Measurements from ENCODE around the gene ST8SIA3. TPM values are rescaled to one million over a fixed set of nuclear protein-coding genes. Genes with fewer than 3 reads are reported as not detected.

Gene ST8SIA3
- total RNA-seq, 2 donors from 2014 or later = 1.1 to 1.6 TPM

GRCh38 chr18:57373017-57373416 lies 20.7 kb downstream of the ST8SIA3 start:
- no peaks in the 10 kb centered on the region for H3K27me3 ChIP-seq (ENCODE audit: control insufficient read depth, insufficient read depth, low read length, poor library complexity, severe bottlenecking)
- WGBS, 2 experiments (ENCODE audit: insufficient coverage in 1 of 2, insufficient read length in 1 of 2) = 89 to 95% methylated on average over 4 of the region's 4 CpGs
- peaks cover 8% of the 10 kb centered on the region for H3K27me3 Mint-ChIP-seq (ENCODE audit: insufficient read depth)
- H3K27ac Mint-ChIP-seq = no peak overlapping the region
- no peak for DNase-seq
- TF ChIP-seq CTCF (conservative IDR thresholded peaks at IDR 0.05) = no peak
- no peaks in the 10 kb centered on the region for H3K9me3 Mint-ChIP-seq
- H3K4me1 Mint-ChIP-seq = no peaks in the 10 kb centered on the region
- no peaks in the 10 kb centered on the region for H3K36me3 ChIP-seq (ENCODE audit: control insufficient read depth, insufficient read depth, low read length)
- no peak overlapping the region for H3K27ac ChIP-seq (ENCODE audit: low read depth, low read length)
- H3K4me3 Mint-ChIP-seq = no peak overlapping the region
- no peaks in the 10 kb centered on the region for H3K9me3 ChIP-seq (ENCODE audit: control insufficient read depth, low read length)
- no peak overlapping the region for H3K9ac ChIP-seq (ENCODE audit: extremely low read depth, low read length, poor library complexity, severe bottlenecking)
- no peak overlapping the region for H3K4me3 ChIP-seq (ENCODE audit: low read length)
- H3K36me3 Mint-ChIP-seq (ENCODE audit: low read depth) = no peaks in the 10 kb centered on the region
- H3K4me1 ChIP-seq (ENCODE audit: control insufficient read depth, insufficient read depth, low read length) = no peaks in the 10 kb centered on the region

- H3K27me3 ChIP-seq (ENCODE audit: control insufficient read depth, insufficient read depth, low read length, poor library complexity, severe bottlenecking) = no peaks in the 10 kb centered on the region
- H3K9me3 Mint-ChIP-seq = no peaks in the 10 kb centered on the region
These were observed 24.1 kb downstream of the ST8SIA3 start for GRCh38 chr18:57376503-57376902.

GRCh38 chr18:57389271-57389670 lies 36.9 kb downstream of the ST8SIA3 start:
- DNase-seq = no peak
- Mint-ChIP-seq H3K4me3 (no peak overlapping the region), H3K27ac (no peak overlapping the region), H3K27me3 (ENCODE audit: insufficient read depth) (peaks cover 7% of the 10 kb centered on the region), H3K4me1 (peaks cover 2% of the 10 kb centered on the region), H3K36me3 (ENCODE audit: low read depth) (no peaks in the 10 kb centered on the region), H3K9me3 (no peaks in the 10 kb centered on the region)
- 96% methylated on average over 2 of the region's 2 CpGs; no CpG with 5 or more reads in 1 of the 2 experiments for WGBS, 2 experiments (ENCODE audit: insufficient coverage in 1 of 2, insufficient read length in 1 of 2)
- H3K27me3 ChIP-seq (ENCODE audit: control insufficient read depth, insufficient read depth, low read length, poor library complexity, severe bottlenecking) = no peaks in the 10 kb centered on the region
- H3K27ac ChIP-seq (ENCODE audit: low read depth, low read length) = no peak overlapping the region
- H3K36me3 ChIP-seq (ENCODE audit: control insufficient read depth, insufficient read depth, low read length) = no peaks in the 10 kb centered on the region
- no peaks in the 10 kb centered on the region for H3K4me1 ChIP-seq (ENCODE audit: control insufficient read depth, insufficient read depth, low read length)
- TF ChIP-seq CTCF (conservative IDR thresholded peaks at IDR 0.05) = no peak
- H3K9ac ChIP-seq (ENCODE audit: extremely low read depth, low read length, poor library complexity, severe bottlenecking) = no peak overlapping the region
- no peak overlapping the region for H3K4me3 ChIP-seq (ENCODE audit: low read length)
- no peaks in the 10 kb centered on the region for H3K9me3 ChIP-seq (ENCODE audit: control insufficient read depth, low read length)

More at GRCh38 chr18:57376503-57376902, 24.1 kb downstream of the ST8SIA3 start:
- no peaks in the 10 kb centered on the region for H3K36me3 ChIP-seq (ENCODE audit: control insufficient read depth, insufficient read depth, low read length)
- no peak for TF ChIP-seq CTCF (conservative IDR thresholded peaks at IDR 0.05)
- no peaks in the 10 kb centered on the region for H3K9me3 ChIP-seq (ENCODE audit: control insufficient read depth, low read length)
- no peaks in the 10 kb centered on the region for H3K36me3 Mint-ChIP-seq (ENCODE audit: low read depth)
- no peak overlapping the region for H3K27ac ChIP-seq (ENCODE audit: low read depth, low read length)
- no peak overlapping the region for H3K4me3 Mint-ChIP-seq
- no peak overlapping the region for H3K9ac ChIP-seq (ENCODE audit: extremely low read depth, low read length, poor library complexity, severe bottlenecking)
- H3K4me1 Mint-ChIP-seq = no peaks in the 10 kb centered on the region
- no peak overlapping the region for H3K4me3 ChIP-seq (ENCODE audit: low read length)
- DNase-seq = no peak
- H3K4me1 ChIP-seq (ENCODE audit: control insufficient read depth, insufficient read depth, low read length) = no peaks in the 10 kb centered on the region
- no peak overlapping the region for H3K27ac Mint-ChIP-seq
- 87 to 90% methylated on average over 2 of the region's 2 CpGs for WGBS, 2 experiments (ENCODE audit: insufficient coverage in 1 of 2, insufficient read length in 1 of 2)
- H3K27me3 Mint-ChIP-seq (ENCODE audit: insufficient read depth) = peaks cover 6% of the 10 kb centered on the region

Data from endodermal cell (in vitro differentiated cells).